NT2/D1 (cell line): ENCODE results near the gene UGT1A5.
"Not testable (repeated sequence)": the region's sequence is repeated elsewhere in the genome, so short reads cannot be mapped to it uniquely, and the experiment has no call there.

Experiments used
- DNase-seq: peaks from one replicate; pipeline ENCODE4 v3.0.0-alpha.2; 2011; ENCODE audit warnings: low read depth, low spot score
- H3K27me3 ChIP-seq: 2 replicates; pipeline ENCODE4 v1.6.0; 2011; ENCODE audit warnings: mild to moderate bottlenecking; ENCODE audit not compliant: insufficient read length, insufficient read depth
- H3K36me3 ChIP-seq: 2 replicates; pipeline ENCODE4 v1.6.1; 2011; ENCODE audit warnings: mild to moderate bottlenecking, low read length, mixed read lengths; ENCODE audit not compliant: insufficient read depth, insufficient read length
- H3K4me1 ChIP-seq: 2 replicates; pipeline ENCODE4 v1.5.1; 2011; ENCODE audit not compliant: insufficient read depth, insufficient read length
- H3K4me3 ChIP-seq: 2 replicates; pipeline ENCODE4 v1.5.1; 2011; ENCODE audit warnings: low read depth; ENCODE audit not compliant: insufficient read length
- H3K9ac ChIP-seq: 2 replicates; pipeline ENCODE4 v1.6.0; 2011; ENCODE audit warnings: low read depth; ENCODE audit not compliant: insufficient read length
- H3K9me3 ChIP-seq: 2 replicates; pipeline ENCODE4 v1.5.1; 2011; ENCODE audit warnings: mild to moderate bottlenecking, low read length; ENCODE audit not compliant: insufficient read depth
- SUZ12 ChIP-seq: IDR thresholded peaks from 2 replicates; pipeline ENCODE4 v1.6.1; 2011; ENCODE audit not compliant: insufficient read length, insufficient read depth; ENCODE audit errors: extremely low read depth
- YY1 ChIP-seq: IDR thresholded peaks from 2 replicates; pipeline ENCODE4 v1.6.1; 2011; ENCODE audit not compliant: insufficient read length, insufficient read depth
- ZNF274 ChIP-seq: IDR thresholded peaks from 2 replicates; pipeline ENCODE4 v1.6.1; 2011; ENCODE audit warnings: mild to moderate bottlenecking, low read depth, low read length

The UGT1A5 gene

GRCh38 chr2:233740870-233741269 is 28.2 kb downstream of the UGT1A5 start:
- no peaks in the 10 kb centered on the region for H3K36me3 ChIP-seq
- no peak overlapping the region for H3K4me3 ChIP-seq
- TF ChIP-seq SUZ12, result no peak
- TF ChIP-seq YY1, result no peak
- no peak for TF ChIP-seq ZNF274
- no peaks in the 10 kb centered on the region for H3K27me3 ChIP-seq
- H3K4me1 ChIP-seq, result no peaks in the 10 kb centered on the region
- no peak for DNase-seq
- peaks cover 12% of the 10 kb centered on the region; the same call in 1 of the 2 replicates for H3K9me3 ChIP-seq
- H3K9ac ChIP-seq, result no peak overlapping the region

- Histone ChIP-seq H3K36me3 (no peaks in the 10 kb centered on the region), H3K9ac (no peak overlapping the region), H3K4me1 (no peaks in the 10 kb centered on the region), H3K27me3 (no peaks in the 10 kb centered on the region), H3K9me3 (peaks cover 7% of the 10 kb centered on the region; the same call in 1 of the 2 replicates), H3K4me3 (no peak overlapping the region)
- no peak for TF ChIP-seq SUZ12
- TF ChIP-seq ZNF274, result no peak
- TF ChIP-seq YY1, result no peak
- no peak for DNase-seq
Measured at GRCh38 chr2:233743464-233744259, 31.0 kb downstream of the UGT1A5 start.

GRCh38 chr2:233745073-233745755 is 32.5 kb downstream of the UGT1A5 start:
- no peaks in the 10 kb centered on the region for H3K36me3 ChIP-seq
- no peaks in the 10 kb centered on the region for H3K27me3 ChIP-seq
- H3K4me1 ChIP-seq, result no peaks in the 10 kb centered on the region
- no peak overlapping the region for H3K4me3 ChIP-seq
- no peak overlapping the region for H3K9ac ChIP-seq
- no peak for DNase-seq
- no peak for TF ChIP-seq ZNF274
- TF ChIP-seq SUZ12, result no peak
- TF ChIP-seq YY1, result no peak
- H3K9me3 ChIP-seq, result no peaks in the 10 kb centered on the region; the same call in 1 of the 2 replicates

GRCh38 chr2:233745838-233746237 is 33.1 kb downstream of the UGT1A5 start:
- H3K4me3 ChIP-seq, H3K9me3 ChIP-seq, H3K36me3 ChIP-seq, H3K27me3 ChIP-seq, H3K4me1 ChIP-seq, DNase-seq, H3K9ac ChIP-seq: not testable (repeated sequence)

GRCh38 chr2:233746475-233747282 is 34.0 kb downstream of the UGT1A5 start:
- no peak for TF ChIP-seq YY1
- TF ChIP-seq ZNF274, result no peak
- H3K27me3 ChIP-seq, result no peaks in the 10 kb centered on the region
- no peak for DNase-seq
- H3K36me3 ChIP-seq, result no peaks in the 10 kb centered on the region
- no peak overlapping the region for H3K9ac ChIP-seq
- peaks cover 13% of the 10 kb centered on the region; the same call in 1 of the 2 replicates for H3K9me3 ChIP-seq
- H3K4me3 ChIP-seq, result no peak overlapping the region
- H3K4me1 ChIP-seq, result no peaks in the 10 kb centered on the region

- Histone ChIP-seq H3K27me3 (no peaks in the 10 kb centered on the region), H3K4me3 (no peak overlapping the region), H3K4me1 (no peaks in the 10 kb centered on the region), H3K36me3 (no peaks in the 10 kb centered on the region), H3K9me3 (peaks cover 14% of the 10 kb centered on the region; the same call in 1 of the 2 replicates), H3K9ac (no peak overlapping the region)
- no peak for DNase-seq
- TF ChIP-seq SUZ12 (no peak), ZNF274 (no peak), YY1 (no peak)
Measured at GRCh38 chr2:233747283-233747544, 34.5 kb downstream of the UGT1A5 start.

GRCh38 chr2:233750689-233751088 is 38.0 kb downstream of the UGT1A5 start:
- H3K9me3 ChIP-seq, result peaks cover 17% of the 10 kb centered on the region; the same call in 1 of the 2 replicates
- not testable (repeated sequence) for H3K9ac ChIP-seq, H3K27me3 ChIP-seq, H3K4me3 ChIP-seq, DNase-seq, H3K36me3 ChIP-seq, H3K4me1 ChIP-seq

- not testable (repeated sequence) for H3K9ac ChIP-seq, H3K27me3 ChIP-seq, H3K4me3 ChIP-seq, H3K36me3 ChIP-seq, DNase-seq, H3K4me1 ChIP-seq
- H3K9me3 ChIP-seq, result peaks cover 17% of the 10 kb centered on the region; the same call in 1 of the 2 replicates
Measured at GRCh38 chr2:233751212-233752009, 38.7 kb downstream of the UGT1A5 start.
